ENCODE data around the gene TNF.
A peak's percentile ranks its signal among the peaks of the same experiment; 100 is the strongest.

The TNF gene

DNA sequence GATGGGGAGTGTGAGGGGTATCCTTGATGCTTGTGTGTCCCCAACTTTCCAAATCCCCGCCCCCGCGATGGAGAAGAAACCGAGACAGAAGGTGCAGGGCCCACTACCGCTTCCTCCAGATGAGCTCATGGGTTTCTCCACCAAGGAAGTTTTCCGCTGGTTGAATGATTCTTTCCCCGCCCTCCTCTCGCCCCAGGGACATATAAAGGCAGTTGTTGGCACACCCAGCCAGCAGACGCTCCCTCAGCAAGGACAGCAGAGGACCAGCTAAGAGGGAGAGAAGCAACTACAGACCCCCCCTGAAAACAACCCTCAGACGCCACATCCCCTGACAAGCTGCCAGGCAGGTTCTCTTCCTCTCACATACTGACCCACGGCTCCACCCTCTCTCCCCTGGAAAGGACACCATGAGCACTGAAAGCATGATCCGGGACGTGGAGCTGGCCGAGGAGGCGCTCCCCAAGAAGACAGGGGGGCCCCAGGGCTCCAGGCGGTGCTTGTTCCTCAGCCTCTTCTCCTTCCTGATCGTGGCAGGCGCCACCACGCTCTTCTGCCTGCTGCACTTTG lies at the start of gene TNF:
Gene TNF (plus strand): TSS at position 231 of the 567 bp plus-strand sequence. CDS start 177 bp downstream, at position 408.
- no peak for DNase-seq

DNA sequence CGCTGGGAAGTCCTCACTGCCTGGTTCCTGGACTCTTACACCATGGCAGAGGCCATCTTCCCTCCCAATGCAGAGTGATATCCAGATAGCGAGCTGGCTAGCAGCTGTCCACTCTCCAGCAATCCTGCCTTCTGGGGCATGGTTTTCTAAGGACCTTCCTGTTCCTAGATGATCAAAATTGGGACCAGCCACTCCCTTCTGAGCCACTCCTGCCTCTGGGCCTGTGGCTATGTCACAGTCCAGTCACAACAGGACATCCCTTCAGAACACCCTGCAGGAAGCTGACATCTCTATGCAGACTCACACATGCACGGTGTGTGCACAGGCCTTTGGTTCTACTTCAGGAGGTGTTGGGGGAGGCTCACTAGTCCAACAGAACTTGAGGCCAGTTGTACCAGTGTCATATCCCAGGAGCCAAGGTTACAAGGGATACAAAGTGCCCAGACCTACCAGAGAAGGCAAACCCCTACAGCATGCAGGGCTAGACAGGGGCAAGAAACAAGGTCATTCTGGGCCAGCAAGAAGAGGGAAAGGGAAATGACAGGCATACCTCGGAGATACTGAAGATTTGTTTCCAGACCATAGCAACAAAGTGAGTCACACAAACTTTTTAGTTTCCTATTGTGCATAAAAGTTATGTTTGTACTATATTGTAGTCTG lies 49.3 kb upstream of the TNF start:
- no peak for DNase-seq

DNA sequence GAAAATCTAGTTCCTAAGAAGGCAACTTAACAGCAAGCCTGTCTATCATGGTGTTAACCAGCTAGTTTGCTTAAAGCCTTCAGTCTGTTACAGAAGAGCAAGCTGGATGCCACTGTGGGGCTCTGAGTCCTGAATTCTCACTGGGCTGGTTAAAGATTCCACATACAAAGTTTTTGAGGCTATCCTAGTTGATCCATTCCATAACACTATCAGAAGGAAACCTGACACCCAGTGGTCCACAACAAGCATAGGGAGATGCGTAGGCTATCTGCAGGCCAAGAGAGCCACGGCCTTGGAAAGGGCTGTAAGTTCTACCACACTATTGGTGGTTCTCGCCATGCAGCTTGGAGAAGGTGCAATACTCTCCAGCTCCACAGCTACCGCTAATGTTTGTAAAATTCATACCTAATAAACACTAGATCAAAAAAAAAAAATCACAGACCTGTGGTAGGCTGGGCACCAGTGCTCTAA lies 47.0 kb upstream of the TNF start:
- peak in 1 of 3 experiments; percentile 3 for DNase-seq

DNA sequence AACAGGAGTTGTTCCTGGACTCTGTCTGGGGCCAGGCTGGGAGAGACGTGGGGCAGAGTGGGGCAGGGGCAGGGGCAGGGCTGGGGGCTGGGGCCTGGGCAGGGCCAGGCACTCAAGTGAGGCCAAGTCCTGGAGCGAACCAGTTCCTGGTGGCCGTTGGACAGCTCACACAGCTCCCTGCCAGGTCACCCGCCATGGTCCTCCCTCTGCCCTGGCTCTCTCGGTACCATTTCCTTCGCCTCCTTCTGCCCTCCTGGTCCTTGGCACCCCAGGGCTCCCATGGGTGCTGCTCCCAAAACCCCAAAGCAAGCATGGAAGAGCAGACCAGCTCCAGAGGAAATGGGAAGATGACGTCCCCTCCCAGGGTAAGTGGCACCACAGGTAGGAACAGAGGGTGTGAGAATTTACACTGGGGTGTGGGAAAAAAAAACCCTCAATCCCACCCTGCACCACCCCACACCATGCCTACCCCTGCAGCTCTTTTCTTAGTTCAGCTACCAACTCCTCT lies 46.5 kb upstream of the TNF start, which contains the start of gene MCCD1:
Gene MCCD1 (plus strand): TSS at position 142 of the 508 bp plus-strand sequence. CDS start 53 bp downstream, at position 195.
- DNase-seq, result no peak

DNA sequence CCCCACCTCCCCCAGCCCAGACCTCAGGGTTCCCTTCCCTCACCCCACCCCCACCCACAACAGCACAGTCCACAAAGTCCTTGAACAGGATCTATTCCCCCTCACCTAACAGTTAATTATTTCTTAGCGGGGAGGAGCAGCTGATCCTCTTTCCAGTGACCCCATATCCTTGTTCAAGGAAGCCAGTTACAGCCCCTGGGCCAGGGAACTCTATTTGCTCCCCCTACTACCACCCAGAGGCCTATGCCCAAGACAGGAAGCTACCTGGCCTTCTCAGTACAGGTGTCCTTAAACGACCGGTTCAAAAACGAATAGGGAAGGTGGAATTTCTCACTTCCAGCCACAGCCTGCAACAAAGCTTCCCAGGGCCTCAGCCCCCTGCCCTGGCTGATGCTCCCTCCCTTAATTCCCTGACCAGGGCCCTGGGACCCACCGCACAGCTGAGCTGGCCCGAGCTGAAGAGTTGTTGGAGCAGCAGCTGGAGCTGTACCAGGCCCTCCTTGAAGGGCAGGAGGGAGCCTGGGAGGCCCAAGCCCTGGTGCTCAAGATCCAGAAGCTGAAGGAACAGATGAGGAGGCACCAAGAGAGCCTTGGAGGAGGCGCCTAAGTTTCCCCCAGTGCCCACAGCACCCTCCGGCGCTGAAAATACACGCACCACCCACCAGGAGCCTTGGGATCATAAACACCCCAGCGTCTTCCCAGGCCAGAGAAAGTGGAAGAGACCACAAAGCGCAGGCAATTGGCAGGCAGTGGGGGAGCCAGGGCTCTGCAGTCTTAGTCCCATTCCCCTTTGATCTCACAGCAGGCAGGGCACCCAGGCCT lies 45.8 kb upstream of the TNF start:
- DNase-seq, result peak in 1 of 3 experiments; percentile 30

DNA sequence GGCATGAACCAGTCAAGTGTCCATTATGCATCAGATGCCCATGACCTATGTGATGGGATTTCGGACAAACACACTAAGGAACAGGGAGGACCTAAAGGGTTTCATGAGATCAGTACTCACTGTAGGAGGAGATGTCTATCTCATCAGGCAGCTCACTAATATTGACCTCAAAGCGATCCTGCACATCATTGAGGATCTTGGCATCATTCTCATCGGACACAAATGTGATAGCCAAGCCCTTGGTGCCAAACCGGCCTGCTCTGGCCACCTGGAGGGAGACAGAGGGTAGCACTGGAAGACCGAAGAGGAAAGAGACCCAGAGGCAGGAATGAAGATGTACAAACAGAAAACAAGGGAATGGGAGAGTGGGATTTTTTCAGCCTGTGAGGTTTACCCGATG lies 44.7 kb upstream of the TNF start:
- peak in 1 of 3 experiments; percentile 7 for DNase-seq

DNA sequence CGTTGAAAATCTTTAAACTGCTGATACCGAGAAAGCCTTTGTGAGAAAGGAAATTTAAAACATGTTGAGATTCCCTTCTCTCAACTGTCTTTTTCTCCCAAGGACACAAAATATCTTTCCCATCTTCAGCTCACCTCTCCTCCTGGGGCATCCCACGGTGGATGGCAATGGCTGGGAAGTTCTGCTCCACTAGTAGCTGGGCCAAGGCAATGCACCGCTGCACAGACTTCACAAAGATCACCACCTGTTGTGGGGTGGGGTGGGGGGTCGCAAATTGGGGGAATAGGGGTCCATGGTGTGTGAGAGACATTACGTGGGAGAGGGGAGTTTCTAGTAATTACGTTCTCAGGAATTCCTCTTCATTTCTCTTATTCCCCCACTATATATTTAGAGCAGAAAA lies 44.2 kb upstream of the TNF start:
- no peak for DNase-seq

DNA sequence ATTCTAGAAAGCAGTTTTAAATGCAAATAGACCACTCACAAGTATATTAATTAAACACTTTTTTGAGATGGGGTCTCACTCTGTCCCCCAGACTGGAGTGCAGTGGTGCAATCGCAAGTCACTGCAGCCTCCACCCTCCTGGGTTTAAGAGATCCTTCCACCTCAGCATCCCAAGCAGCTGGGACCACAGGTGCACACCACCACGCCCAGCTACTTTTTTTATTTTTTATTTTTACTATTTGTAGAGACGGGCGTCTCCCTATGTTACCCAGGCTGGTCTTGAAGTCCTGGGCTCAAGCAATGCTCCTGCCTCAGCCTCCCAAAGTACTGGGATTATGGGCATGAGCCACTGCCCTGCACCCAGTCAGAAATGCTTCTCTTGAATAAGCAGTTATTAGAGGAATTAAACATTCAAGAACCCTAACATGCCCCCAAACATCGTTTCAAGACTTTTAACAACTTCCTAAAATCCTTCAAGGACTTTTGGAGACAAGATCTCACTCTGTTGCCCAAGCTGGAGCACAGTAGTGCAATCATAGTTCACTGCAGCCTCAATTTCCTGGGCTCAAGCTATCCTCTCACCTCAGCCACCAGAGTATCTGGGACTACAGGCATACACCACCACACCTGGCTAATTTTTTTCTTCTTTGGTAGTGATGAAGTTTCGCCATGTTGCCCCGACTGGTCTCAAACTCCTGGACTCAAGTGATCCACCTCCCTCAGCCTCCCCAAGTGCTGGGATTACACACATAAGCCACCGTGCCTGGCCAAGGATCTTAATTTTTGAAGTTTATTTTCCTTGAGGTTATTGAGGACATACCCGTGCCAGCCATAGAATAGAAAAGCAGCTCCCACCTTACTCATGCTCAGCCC lies 43.4 kb upstream of the TNF start:
- DNase-seq, result no peak

DNA sequence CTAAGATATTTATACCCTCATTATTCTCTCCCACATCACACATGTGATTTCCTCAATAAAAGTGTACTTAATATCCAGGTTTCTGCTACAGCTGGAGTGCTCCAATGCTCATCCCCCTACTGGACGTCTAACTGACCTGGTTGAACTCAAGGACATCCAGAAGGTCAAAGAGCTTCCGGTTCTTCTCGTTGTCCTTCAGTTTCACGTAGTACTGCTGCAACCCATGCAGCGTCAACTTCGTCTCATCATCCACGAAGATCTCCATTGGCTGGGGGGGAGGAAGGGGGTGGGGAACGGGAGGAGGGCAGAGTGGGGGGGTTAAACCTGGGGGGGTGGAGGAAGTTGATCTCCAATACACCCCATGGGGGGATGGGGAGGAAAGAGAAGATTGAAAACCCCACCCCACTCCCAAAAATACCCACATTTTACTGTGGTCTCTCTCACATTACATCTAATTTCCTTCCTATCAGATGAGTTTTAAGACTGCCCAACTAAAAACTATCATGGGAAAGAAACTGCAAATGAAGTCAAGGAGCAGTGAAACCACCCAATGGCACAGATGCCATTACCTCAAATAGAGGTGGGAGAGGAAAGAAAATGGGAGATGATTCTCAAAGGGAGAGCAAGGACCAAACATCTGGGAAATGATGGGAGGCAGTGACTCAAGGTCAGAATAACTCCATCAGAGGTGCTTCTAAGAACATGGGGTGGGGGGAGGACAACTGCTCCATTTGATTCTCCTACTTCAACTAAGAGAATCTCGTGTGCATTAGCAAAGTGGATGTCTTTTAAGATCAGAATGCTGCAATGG lies 42.5 kb upstream of the TNF start:
- DNase-seq, result no peak

DNA sequence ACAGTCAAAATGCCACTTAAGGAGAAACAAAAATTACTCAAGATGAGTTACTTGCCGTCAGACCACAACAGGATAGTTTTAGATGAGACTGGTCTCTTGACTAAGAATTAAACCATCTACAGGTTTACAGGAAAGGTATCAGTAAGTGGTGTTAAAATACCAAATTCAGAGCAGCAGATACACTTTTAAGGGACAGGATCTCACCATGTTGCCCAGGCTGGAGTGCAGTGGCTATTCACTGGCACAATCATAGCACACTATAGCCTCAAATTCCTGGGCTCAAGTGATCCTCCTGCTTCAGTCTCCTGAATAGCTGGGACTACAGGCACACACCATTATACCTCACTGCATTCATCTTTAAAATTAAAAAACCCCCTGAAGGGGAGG lies 41.9 kb upstream of the TNF start:
- DNase-seq, result no peak

DNA sequence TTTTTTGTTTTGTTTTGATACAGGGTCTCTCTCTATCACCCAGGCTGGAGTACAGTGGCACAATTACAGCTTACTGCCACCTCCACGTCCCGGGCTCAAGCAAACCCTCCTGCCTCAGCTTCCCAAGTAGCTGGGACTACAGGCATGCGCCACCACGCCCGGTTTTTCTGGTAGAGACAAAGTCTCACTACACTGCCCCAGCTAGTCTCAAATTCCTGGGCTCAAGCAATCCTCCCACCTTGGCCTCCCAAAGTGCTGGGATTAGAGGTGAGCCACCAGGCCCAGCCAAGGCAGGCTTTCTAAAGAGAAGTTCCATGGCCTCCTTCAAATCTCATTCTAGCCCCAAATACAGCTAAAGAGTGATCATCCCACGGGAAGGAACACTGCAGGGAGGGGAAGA lies 41.4 kb upstream of the TNF start:
- no peak for DNase-seq

DNA sequence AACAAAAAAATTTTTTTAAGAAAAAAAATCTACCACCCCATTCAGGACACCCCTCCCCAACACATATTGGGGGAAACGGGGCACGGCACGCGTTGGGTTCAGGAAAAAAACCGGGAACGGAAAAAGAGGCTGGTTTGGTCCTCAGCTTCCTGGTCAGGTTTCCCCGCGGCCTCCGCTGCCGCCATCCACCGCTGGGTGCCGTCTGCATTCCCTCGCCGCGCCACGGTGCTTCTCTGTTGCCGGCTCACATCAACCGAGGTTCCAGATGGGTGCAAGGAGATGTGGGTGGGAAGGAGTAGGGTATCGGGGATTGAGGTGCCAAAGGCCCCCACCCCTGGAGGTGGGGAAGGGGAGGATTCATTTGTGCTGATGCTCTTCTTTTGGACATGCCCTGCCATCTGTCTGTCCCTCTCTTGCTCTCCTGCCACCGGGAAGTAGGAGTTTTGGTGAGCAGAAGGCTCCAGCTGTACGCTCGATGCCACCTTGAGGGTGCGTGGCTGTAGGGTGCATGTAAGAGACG lies 40.8 kb upstream of the TNF start:
- DNase-seq, result no peak

DNA sequence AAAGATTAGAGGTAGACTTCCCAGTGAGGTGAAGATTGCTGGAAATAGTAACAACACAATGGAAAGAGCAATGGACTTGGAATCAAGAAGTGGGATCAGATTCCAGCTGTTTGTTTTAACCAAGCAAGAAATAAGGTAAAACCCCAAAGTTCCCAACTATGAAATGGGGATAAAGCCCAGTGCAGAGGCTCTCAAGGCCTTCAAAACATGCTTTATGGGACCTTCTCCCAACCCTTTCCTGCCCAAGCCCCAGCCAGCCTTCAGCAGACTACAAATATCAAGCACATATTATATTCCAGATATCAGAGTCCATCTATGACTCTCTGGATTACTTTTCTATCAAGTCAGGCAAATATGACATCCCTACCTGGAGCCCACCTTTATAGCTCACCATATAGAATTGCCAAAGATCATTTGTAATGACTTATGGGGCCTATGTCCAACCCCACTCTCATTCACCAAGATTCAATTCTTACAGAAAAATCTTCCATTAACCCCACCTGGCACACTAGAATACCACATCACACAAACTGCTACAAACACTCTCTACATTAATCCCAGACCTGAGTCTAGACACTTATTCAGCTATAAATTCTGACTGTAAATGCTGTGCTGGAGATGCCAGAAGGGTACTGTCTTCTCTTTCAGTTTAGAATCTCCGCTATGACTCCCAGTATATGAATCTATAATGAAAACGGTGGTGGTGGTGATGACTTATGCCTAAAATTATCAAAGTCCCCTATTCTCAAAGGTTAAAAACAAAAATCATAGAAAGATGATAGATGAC lies 39.6 kb upstream of the TNF start:
- DNase-seq, result no peak

DNA sequence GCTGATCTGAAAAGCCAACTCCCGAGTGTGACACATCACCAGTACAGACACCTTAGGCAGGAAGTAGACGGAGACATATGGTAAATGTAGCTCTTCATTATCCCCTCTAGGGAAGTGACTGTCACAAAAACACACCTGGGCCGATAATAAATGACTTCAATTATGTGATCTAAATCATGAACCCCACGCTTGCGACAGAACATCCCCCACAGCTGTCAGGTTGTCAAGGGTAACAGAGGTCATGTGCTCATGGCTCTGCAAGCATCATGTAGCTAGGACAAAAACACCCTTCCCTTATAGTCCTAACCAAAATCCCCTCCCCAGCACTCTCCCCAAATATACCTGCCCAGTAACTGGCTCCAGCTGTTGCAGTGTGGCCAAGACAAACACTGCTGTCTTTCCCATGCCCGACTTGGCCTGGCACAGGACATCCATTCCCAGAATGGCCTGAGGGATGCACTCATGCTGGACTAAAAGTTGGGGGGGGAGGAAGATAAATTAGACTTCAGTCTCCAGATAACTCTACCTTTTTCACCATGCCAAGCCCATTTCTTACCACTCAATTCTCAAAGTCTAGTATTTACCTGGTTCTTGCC lies 36.5 kb upstream of the TNF start:
- DNase-seq, result no peak

DNA sequence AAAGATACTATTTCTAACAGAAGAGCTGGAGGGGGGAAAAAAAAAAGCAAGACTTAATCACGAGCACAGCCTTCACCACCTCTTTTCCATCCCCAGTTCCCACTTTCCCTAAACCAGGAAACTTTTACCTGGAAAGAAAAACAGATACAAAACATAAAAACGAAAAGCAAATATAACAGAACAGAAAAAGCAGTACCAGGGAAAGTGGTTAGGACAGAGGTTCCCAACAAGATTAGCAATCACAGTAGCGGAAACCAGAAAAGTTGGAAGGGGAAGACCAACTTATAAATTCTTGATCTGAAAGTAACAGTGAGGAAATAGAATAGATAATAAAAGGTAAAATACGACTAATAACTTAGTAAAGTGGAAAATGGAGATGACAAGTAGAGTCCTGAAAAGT lies 34.7 kb upstream of the TNF start:
- DNase-seq, result no peak

DNA sequence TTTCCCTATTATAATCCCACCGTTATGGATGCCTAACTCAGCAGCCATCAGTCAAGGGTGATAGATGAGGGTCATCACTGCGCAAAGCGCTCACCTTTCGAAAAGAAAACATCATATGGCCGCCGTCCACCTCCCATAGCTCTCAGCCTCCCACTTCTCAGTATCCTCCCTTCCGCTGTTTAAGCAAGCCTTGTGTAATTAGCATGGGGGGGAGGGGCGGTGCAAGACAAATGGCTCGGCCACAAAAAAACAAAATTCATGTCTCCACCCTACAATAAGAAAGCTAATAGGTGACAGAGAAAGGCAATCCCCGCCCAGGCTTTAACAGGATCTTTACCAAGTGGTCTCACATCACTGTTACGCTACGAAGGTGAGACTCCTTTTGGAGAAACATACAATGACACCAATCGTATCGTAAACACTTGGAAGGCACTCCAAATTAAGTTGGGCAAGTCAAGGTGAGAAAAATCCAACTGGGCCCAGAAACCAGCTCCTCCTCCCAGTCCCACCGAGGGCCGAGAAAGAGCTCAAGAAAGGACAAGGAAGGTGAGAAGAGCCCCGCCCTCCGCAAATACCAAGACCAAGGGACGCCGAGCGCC lies 34.2 kb upstream of the TNF start:
- DNase-seq, result peak; percentile 49 to 83 (median 67)

DNA sequence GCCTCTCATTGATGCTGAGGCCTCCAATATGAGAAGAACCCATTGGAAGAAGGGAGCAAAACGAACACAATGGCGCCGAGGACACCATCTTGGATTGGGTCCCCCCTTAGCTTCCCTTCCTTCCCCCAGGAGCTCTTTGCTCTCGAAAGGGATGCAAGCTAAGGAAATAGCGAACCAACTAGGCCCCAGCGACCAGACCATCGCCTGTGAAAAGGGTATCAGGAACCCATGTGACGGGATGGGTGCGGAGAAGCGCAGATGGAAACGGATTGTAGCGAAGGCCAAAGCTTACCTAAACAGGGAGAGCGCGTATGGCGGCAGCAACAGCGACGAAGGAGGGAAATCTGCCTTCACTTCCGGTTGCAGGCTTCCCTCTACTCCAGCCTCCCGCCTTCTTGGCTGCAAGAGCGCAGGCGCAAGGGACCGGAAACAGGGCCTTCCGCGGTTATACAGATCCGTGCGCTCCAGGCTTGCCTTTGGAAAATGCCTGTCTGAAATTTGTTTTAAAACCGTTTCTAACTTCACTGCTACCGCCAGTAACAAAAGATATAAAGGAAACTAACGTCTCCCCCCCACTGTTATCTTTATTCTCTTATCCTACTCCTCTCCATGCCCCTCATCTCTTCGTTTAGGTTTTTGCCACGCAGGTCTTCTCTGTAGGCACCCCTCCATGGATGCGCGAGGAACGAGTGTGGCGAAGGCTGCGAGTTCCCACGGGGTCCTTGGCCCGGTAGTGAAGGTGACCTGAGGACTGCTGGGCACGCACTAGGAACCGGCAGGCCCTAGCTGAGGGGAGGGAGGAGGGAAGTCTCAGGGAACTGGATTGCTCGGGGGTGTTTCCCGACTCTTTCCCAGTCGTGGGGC lies 33.5 kb upstream of the TNF start, which contains the start of gene DDX39B:
Gene DDX39B (minus strand): TSS at position 346 of the 864 bp plus-strand sequence. CDS start 1,471 bp downstream, outside the sequence.
- peak; percentile 96 to 99 (median 97) for DNase-seq

DNA sequence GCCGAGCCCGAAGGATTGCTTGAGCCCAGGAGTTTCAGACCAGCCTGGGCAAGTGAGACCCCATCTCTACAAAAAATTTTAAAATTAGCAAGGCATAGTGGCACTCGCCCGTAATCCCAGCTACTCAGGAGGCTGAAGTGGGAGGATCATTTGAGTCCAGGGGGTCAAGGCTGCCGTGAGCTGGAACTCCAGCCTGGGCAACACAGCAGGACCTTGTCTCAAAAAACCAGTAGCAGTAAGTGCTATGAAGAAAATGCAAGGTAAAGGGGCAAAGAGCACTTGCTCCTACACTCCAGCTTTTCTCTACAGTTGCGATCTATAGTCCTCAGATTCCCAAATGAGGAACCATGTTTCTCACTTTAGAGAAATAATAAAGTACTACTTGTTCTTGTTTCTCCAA lies 31.7 kb upstream of the TNF start:
- DNase-seq, result no peak

DNA sequence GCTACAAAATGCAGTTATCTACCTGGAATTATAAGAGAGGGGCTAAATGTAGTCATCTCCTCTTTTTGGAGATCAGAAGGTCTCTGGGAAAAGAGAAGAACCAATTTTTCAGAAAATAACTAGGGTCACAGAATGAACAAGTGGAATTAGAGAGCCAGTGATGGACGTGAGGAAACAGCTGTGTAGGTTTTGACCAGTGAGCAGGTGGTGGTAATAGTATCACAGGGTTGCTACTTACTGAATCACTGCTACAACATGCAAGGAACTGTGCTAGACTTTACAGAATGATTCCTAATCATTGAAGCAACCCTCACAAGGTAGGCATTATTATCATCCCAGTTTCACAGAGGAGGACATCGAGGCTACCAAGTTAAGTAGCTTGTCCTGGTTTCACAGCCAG lies 30.7 kb upstream of the TNF start:
- DNase-seq, result no peak
